ENCODE measurements around the gene CCNQ. TPM values are rescaled to one million over a fixed set of nuclear protein-coding genes. Genes with fewer than 3 reads are reported as not detected.

Gene CCNQ
- 10 to 100 TPM; 25.7 to 31.9 (median 29.6) TPM for total RNA-seq (2021; fragmentation: NEBNext Ultra II Directional; extraction: Animal tissue kit (Norgen Biotek cat#: 25700))
- long read RNA-seq, partial matches to known transcripts = 2 of 10 reads
- long read RNA-seq, other reads (novel, unspliced or antisense) = 5 of 10 reads

DNA sequence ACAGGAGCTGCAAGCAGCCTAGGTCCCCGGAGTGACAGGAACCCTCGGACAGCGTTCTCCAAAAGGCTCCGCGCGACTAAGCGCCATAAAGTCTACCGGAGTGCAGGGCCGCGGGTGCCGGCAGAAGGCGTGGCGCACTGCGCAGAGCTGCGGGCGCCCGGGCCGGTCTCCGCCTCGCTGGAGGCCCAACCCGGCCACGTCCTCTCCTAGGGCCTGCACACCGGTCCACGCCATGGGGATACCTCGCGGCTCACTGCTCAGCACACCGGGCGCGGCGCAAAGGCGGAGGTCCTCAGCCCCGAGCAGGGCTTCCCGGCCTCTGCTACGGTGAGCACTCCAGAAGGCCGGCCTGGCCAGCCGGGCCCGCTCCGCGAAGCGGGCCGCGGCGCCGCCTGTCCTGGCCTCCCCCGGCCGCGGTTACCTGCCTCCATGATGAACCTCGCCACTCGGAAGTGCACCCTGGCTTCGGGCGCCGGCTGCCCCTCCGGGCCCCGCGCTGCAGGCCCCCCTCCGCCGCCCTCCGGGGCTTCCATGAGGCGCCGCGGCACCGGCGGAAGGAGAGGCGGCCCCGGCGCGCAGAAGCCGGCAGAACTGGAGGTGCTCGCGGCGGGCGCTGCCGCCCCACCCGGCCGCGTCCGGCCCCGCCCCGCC, at the start of gene CCNQ:
Gene CCNQ, minus strand, starts transcription at position 599 of the 651 bp plus-strand sequence. Its CDS starts 66 bp downstream, at position 533.
- peaks cover 7% of the 10 kb centered on the region for H3K36me3 Mint-ChIP-seq (ENCODE audit: low read depth)
- peak within 1 kb of the TSS; percentile 31; the same call in 1 of the 2 replicates for H3K27ac Mint-ChIP-seq
- no peaks in the 10 kb centered on the region for H3K9me3 Mint-ChIP-seq
- TF ChIP-seq, protein P1, sequence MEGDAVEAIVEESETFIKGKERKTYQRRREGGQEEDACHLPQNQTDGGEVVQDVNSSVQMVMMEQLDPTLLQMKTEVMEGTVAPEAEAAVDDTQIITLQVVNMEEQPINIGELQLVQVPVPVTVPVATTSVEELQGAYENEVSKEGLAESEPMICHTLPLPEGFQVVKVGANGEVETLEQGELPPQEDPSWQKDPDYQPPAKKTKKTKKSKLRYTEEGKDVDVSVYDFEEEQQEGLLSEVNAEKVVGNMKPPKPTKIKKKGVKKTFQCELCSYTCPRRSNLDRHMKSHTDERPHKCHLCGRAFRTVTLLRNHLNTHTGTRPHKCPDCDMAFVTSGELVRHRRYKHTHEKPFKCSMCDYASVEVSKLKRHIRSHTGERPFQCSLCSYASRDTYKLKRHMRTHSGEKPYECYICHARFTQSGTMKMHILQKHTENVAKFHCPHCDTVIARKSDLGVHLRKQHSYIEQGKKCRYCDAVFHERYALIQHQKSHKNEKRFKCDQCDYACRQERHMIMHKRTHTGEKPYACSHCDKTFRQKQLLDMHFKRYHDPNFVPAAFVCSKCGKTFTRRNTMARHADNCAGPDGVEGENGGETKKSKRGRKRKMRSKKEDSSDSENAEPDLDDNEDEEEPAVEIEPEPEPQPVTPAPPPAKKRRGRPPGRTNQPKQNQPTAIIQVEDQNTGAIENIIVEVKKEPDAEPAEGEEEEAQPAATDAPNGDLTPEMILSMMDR (IDR thresholded peaks at IDR 0.05) = no peak
- no peaks in the 10 kb centered on the region for H3K27me3 Mint-ChIP-seq (ENCODE audit: insufficient read depth)
- H3K4me3 Mint-ChIP-seq = peak within 1 kb of the TSS; percentile 91
- peaks cover 15% of the 10 kb centered on the region for H3K4me1 Mint-ChIP-seq (ENCODE audit: low read depth)
- peak; percentile 1 for DNase-seq

DNA sequence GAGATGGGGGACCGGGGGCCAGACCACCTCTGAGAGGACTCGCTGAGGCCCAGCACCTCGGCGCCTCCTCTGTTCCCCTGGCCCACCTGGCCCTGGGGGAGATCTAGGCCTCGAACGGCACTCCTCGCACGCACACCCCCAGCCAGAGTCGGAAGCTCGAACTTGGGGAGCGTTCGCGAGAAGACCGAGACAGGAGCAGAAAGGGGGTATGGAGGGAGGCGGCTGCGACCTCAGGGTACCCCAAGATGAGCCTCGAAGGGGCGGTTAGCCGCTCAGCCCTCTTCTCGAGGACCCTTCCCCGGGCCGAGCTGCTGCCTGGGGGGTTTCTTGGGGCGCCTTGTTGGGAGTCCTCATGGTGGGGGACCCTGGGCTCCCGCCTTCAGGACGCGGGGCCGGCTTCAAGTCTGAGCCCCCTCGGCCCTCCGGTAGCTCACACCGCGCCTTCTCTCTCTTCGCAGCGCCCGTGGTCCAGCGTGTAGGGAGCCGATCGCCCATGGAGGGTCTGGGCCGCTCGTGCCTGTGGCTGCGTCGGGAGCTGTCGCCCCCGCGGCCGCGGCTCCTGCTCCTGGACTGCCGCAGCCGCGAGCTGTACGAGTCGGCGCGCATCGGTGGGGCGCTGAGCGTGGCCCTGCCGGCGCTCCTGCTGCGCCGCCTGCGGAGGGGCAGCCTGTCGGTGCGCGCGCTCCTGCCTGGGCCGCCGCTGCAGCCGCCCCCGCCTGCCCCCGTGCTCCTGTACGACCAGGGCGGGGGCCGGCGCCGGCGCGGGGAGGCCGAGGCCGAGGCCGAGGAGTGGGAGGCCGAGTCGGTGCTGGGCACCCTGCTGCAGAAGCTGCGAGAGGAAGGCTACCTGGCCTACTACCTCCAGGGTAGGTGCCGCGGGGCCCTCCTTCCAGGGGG, 48.8 kb upstream of the CCNQ start:
- DNase-seq = no peak
- peaks cover 9% of the 10 kb centered on the region for H3K27me3 Mint-ChIP-seq (ENCODE audit: insufficient read depth)
- no peak overlapping the region for H3K4me3 Mint-ChIP-seq

DNA sequence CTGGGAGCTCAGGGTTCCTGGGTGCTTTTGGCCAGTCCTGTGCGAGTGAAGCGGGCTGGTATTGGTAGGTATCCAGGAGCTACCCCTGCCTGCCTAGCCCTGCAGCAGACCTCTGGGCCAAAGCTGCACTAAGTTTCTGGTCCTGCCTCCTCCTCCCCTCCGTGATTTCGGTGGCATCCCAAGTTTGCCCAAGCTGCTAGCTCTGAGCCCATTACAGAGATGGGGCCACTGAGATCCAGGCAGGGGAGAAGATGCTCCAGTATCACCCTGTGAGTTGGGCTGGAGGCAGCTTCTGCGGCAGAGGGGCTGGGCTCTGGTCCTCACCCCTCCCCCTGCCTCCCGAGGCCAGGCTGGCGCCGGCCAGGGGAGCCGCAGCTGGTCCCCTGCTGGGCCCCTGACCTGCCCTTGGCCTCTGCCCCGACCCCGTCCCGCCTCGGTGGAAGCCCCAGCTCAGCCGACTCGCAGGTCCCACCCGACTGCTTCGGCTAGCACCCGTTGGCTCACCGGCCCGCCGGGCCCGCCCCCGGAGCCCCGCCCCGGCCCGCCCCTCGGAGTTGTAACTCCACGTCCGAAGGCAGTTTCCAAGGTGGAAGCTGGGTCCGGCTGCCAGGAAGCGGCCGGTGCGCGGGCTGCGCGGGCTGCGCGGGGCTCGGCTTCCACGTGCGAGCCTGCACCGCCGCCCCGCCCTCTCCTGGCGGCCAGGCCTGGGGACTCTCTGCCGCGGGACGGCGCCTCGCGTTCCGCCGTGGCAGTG, 47.9 kb upstream of the CCNQ start, which contains the start of gene DUSP9:
Gene DUSP9, plus strand, starts transcription at position 584 of the 754 bp plus-strand sequence. CDS start 751 bp downstream, outside the sequence.
- DNase-seq = no peak
- Mint-ChIP-seq H3K36me3 (ENCODE audit: low read depth) (no peaks in the 10 kb centered on the region), H3K4me3 (no peak within 1 kb of the TSS), H3K4me1 (ENCODE audit: low read depth) (no peaks in the 10 kb centered on the region), H3K27ac (no peak within 1 kb of the TSS), H3K27me3 (ENCODE audit: insufficient read depth) (peaks cover 9% of the 10 kb centered on the region), H3K9me3 (no peaks in the 10 kb centered on the region)
- TF ChIP-seq, protein P1 (IDR thresholded peaks at IDR 0.05) = no peak

More for the DNA sequence above, 48.8 kb upstream of the CCNQ start:
- no peaks in the 10 kb centered on the region for H3K36me3 Mint-ChIP-seq (ENCODE audit: low read depth)
- H3K4me1 Mint-ChIP-seq (ENCODE audit: low read depth) = no peaks in the 10 kb centered on the region
- TF ChIP-seq, protein P1 (IDR thresholded peaks at IDR 0.05) = no peak
- H3K27ac Mint-ChIP-seq = no peak overlapping the region
- H3K9me3 Mint-ChIP-seq = no peaks in the 10 kb centered on the region

DNA sequence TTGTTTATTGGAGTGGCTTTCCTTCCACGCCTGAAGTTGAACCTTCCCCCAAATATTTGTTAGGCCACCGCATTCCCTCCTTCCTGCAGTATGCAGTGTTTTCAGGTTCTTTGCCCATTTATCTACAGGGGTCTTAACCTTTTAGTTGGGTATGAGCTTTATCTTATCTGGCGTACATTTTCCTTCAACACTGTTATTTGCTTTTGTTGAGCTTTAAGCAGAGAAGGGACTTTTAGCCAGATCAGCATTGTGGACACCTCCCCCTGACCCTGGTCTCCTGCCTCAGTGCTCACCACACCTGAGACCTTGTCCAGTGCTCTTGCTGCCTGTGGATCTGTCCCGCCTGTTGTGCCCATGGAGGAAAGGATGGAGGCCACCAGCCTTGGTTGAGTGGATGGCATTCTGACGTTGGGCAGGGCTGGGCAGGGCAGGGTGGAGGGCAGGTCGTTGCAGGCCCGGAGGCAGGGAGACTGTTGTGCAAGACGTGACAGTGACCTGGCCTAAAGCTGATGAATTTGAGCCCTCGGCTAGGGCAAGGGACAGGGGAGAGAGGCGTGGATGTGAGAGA, 47.1 kb upstream of the CCNQ start:
- H3K27ac Mint-ChIP-seq = no peak overlapping the region
- H3K4me1 Mint-ChIP-seq (ENCODE audit: low read depth) = no peaks in the 10 kb centered on the region
- peaks cover 9% of the 10 kb centered on the region for H3K27me3 Mint-ChIP-seq (ENCODE audit: insufficient read depth)
- H3K4me3 Mint-ChIP-seq = no peak overlapping the region
- TF ChIP-seq, protein P1 (IDR thresholded peaks at IDR 0.05) = no peak
- no peaks in the 10 kb centered on the region for H3K36me3 Mint-ChIP-seq (ENCODE audit: low read depth)
- DNase-seq = no peak
- no peaks in the 10 kb centered on the region for H3K9me3 Mint-ChIP-seq

DNA sequence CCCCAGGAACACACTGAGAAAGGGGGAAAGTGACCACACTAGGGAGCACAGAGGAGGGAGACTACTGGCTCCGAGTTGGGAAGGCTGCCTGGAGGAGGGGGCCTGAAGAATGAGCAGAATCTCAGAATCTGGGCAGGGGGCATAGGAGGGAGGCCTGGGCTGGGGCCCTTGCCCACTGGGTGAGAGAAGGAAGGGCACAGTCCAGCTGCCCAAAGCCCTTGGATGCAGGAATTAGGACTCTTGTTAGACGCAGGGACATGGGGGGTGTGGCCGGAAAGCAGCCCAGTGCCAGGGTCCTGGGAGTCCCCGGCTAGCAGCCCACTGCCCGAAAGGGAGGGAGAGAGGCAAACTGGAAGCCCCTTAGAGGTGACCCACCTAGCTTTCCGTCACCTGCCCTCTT, 46.2 kb upstream of the CCNQ start:
- H3K36me3 Mint-ChIP-seq (ENCODE audit: low read depth) = no peaks in the 10 kb centered on the region
- TF ChIP-seq, protein P1 (IDR thresholded peaks at IDR 0.05) = no peak

More for the DNA sequence above, 46.2 kb upstream of the CCNQ start:
- Mint-ChIP-seq H3K27me3 (ENCODE audit: insufficient read depth) (peaks cover 11% of the 10 kb centered on the region), H3K4me3 (no peak overlapping the region), H3K9me3 (no peaks in the 10 kb centered on the region), H3K4me1 (ENCODE audit: low read depth) (no peaks in the 10 kb centered on the region), H3K27ac (no peak overlapping the region)
- no peak for DNase-seq

All from HFFc6 (cell line).